Right atrium auricular region (tissue), 2 donors: ENCODE measurements around the gene CCDC142. TPM values are rescaled to one million over a fixed set of nuclear protein-coding genes. Genes with fewer than 3 reads are reported as not detected.

Source experiments
- DNase-seq: peaks from one replicate; pipeline ENCODE4 v3.0.0-alpha.2; 2019; ENCODE audit warnings: low spot score
- H3K27ac ChIP-seq, 2 donors: fragments of 200-600 bp; sonication (generic); 1 replicate in 1 of 2; 2 replicates in 1 of 2; pipeline ENCODE4 v1.5.1; 2016 to 2019
- H3K27me3 ChIP-seq, 2 donors: fragments of 200-600 bp; sonication (generic); one replicate each; pipeline versions ENCODE4 v1.5.1 to v1.6.0; 2017 to 2019
- H3K36me3 ChIP-seq: fragments of 200-600 bp; sonication (generic); one replicate; pipeline ENCODE4 v1.5.1; 2016
- H3K4me1 ChIP-seq, 2 donors: fragments of 200-600 bp; sonication (generic); one replicate each; pipeline versions ENCODE4 v1.5.1 to v1.6.0; 2017 to 2019
- H3K4me3 ChIP-seq, 2 donors: fragments of 200-600 bp; sonication (generic); 1 replicate in 1 of 2; 2 replicates in 1 of 2; pipeline ENCODE4 v1.5.1; 2017 to 2019; ENCODE audit warnings: mild to moderate bottlenecking in 1 of 2, moderate library complexity in 1 of 2
- H3K9me3 ChIP-seq, 2 donors: fragments of 200-600 bp; sonication (generic); one replicate each; pipeline ENCODE4 v1.5.1; 2019
- CTCF ChIP-seq, 2 donors: fragments of 200-600 bp; sonication (generic); IDR thresholded peaks; one replicate each; pipeline ENCODE4 v1.5.1; 2019; ENCODE audit warnings: antibody characterized with exemption in 2 of 2
- total RNA-seq, 2 donors: library from RNA; depleted of rRNA; stranded (reverse); fragments of >200 nt; gene quantifications; one replicate each; pipeline ENCODE4 v1.1.0, GENCODE V29; 2016

The CCDC142 gene
- total RNA-seq, 2 donors from 2014 or later, result 3.8 to 13.6 TPM

GRCh38 chr2:74440378-74441169, 42.2 kb downstream of the CCDC142 start:
- TF ChIP-seq CTCF (IDR thresholded peaks at IDR 0.05), result peak in 1 of 2 donors; percentile 36
- no peaks in the 10 kb centered on the region for H3K9me3 ChIP-seq
- DNase-seq, result peak; percentile 85
- peak overlapping the region; percentile 86 to 89 for H3K27ac ChIP-seq
- H3K27me3 ChIP-seq, result no peaks in the 10 kb centered on the region
- H3K36me3 ChIP-seq, result no peaks in the 10 kb centered on the region
- H3K4me3 ChIP-seq, result peak overlapping the region; percentile 41 to 61
- H3K4me1 ChIP-seq, result peaks cover 0 to 61% of the 10 kb centered on the region in 2 donors

GRCh38 chr2:74439803-74440377, 42.9 kb downstream of the CCDC142 start:
- DNase-seq, result peak; percentile 76
- Histone ChIP-seq H3K4me3 (peak overlapping the region; percentile 41 to 61), H3K27ac (peak overlapping the region; percentile 86 to 89), H3K9me3 (no peaks in the 10 kb centered on the region), H3K36me3 (no peaks in the 10 kb centered on the region), H3K4me1 (peaks cover 0 to 62% of the 10 kb centered on the region in 2 donors), H3K27me3 (no peaks in the 10 kb centered on the region)
- TF ChIP-seq CTCF (IDR thresholded peaks at IDR 0.05), result no peak

GRCh38 chr2:74439373-74439772, 43.4 kb downstream of the CCDC142 start:
- Histone ChIP-seq H3K4me1 (peaks cover 0 to 62% of the 10 kb centered on the region in 2 donors), H3K9me3 (no peaks in the 10 kb centered on the region), H3K4me3 (peak overlapping the region; percentile 41 to 61), H3K36me3 (no peaks in the 10 kb centered on the region), H3K27ac (peak overlapping the region; percentile 86 to 89), H3K27me3 (no peaks in the 10 kb centered on the region)
- TF ChIP-seq CTCF (IDR thresholded peaks at IDR 0.05), result no peak
- no peak for DNase-seq

GRCh38 chr2:74438248-74438647, 44.5 kb downstream of the CCDC142 start:
- no peak for TF ChIP-seq CTCF (IDR thresholded peaks at IDR 0.05)
- no peaks in the 10 kb centered on the region for H3K9me3 ChIP-seq
- H3K36me3 ChIP-seq, result no peaks in the 10 kb centered on the region
- peak overlapping the region in 1 of 2 donors; percentile 61 for H3K4me3 ChIP-seq
- no peaks in the 10 kb centered on the region for H3K27me3 ChIP-seq
- no peak for DNase-seq
- H3K4me1 ChIP-seq, result peaks cover 0 to 62% of the 10 kb centered on the region in 2 donors
- H3K27ac ChIP-seq, result no peak overlapping the region

GRCh38 chr2:74436848-74437695, 45.7 kb downstream of the CCDC142 start:
- Histone ChIP-seq H3K27ac (peak overlapping the region; percentile 7 to 27), H3K4me3 (peak overlapping the region in 1 of 2 donors; percentile 28), H3K36me3 (peaks cover 3% of the 10 kb centered on the region), H3K27me3 (no peaks in the 10 kb centered on the region), H3K9me3 (no peaks in the 10 kb centered on the region), H3K4me1 (peaks cover 0 to 58% of the 10 kb centered on the region in 2 donors)
- TF ChIP-seq CTCF (IDR thresholded peaks at IDR 0.05), result no peak
- DNase-seq, result no peak
